ENCODE measurements around the gene ANAPC2. TPM values are rescaled to one million over a fixed set of nuclear protein-coding genes. Genes with fewer than 3 reads are reported as not detected.

ANAPC2 gene
- total and polyA plus RNA-seq, 9 donors = 8.0 to 61.5 (median 50.6) TPM

- H3K27ac ChIP-seq = no peak overlapping the region
Measured at GRCh38 chr9:137168573-137168903, 19.8 kb downstream of the ANAPC2 start.

GRCh38 chr9:137167747-137168572, 20.4 kb downstream of the ANAPC2 start:
- no peak overlapping the region for H3K27ac ChIP-seq
- H3K27me3 ChIP-seq = peaks cover 28% of the 10 kb centered on the region
- TF ChIP-seq EP300 (IDR thresholded peaks at IDR 0.05) (no peak), CTCF (IDR thresholded peaks at IDR 0.05) (no peak), POLR2A (IDR thresholded peaks at IDR 0.05) (no peak)
- peaks cover 14% of the 10 kb centered on the region for H3K4me1 ChIP-seq (ENCODE audit: insufficient read depth)
- WGBS, 3 donors = 1 to 2% (median 2%) methylated on average over 28 to 57 of the region's 57 CpGs
- intact Hi-C loops (cut with DNase I) = no loop called here
- peak overlapping the region; percentile 18 for H3K4me3 ChIP-seq
- no peaks in the 10 kb centered on the region for H3K36me3 ChIP-seq
- DNase-seq = peak in 1 of 5 donors; percentile 39
- no peaks in the 10 kb centered on the region for H3K9me3 ChIP-seq

More at GRCh38 chr9:137168573-137168903, 19.8 kb downstream of the ANAPC2 start:
- 0 to 1% (median 0%) methylated on average over 17 to 36 of the region's 36 CpGs for WGBS, 3 donors
- peaks cover 28% of the 10 kb centered on the region for H3K27me3 ChIP-seq
- no peaks in the 10 kb centered on the region for H3K36me3 ChIP-seq
- DNase-seq = no peak
- intact Hi-C loops (cut with DNase I) = no loop called here
- no peaks in the 10 kb centered on the region for H3K9me3 ChIP-seq
- TF ChIP-seq POLR2A (IDR thresholded peaks at IDR 0.05) (no peak), CTCF (IDR thresholded peaks at IDR 0.05) (no peak), EP300 (IDR thresholded peaks at IDR 0.05) (no peak)
- peak overlapping the region; percentile 18 for H3K4me3 ChIP-seq
- peaks cover 14% of the 10 kb centered on the region for H3K4me1 ChIP-seq (ENCODE audit: insufficient read depth)

GRCh38 chr9:137167277-137167746, 21.0 kb downstream of the ANAPC2 start:
- H3K9me3 ChIP-seq = no peaks in the 10 kb centered on the region
- peaks cover 28% of the 10 kb centered on the region for H3K27me3 ChIP-seq
- intact Hi-C loops (cut with DNase I) = no loop called here
- peaks cover 17% of the 10 kb centered on the region for H3K4me1 ChIP-seq (ENCODE audit: insufficient read depth)
- DNase-seq = no peak
- 8 to 20% (median 18%) methylated on average over 26 to 44 of the region's 44 CpGs for WGBS, 3 donors
- H3K4me3 ChIP-seq = no peak overlapping the region
- no peaks in the 10 kb centered on the region for H3K36me3 ChIP-seq
- TF ChIP-seq POLR2A (IDR thresholded peaks at IDR 0.05) (no peak), EP300 (IDR thresholded peaks at IDR 0.05) (no peak), CTCF (IDR thresholded peaks at IDR 0.05) (no peak)
- no peak overlapping the region for H3K27ac ChIP-seq

- no peak for DNase-seq
- peaks cover 17% of the 10 kb centered on the region for H3K4me1 ChIP-seq (ENCODE audit: insufficient read depth)
- H3K4me3 ChIP-seq = no peak overlapping the region
- intact Hi-C loops (cut with DNase I) = no loop called here
- H3K27ac ChIP-seq = no peak overlapping the region
- peaks cover 28% of the 10 kb centered on the region for H3K27me3 ChIP-seq
- H3K9me3 ChIP-seq = no peaks in the 10 kb centered on the region
- no peaks in the 10 kb centered on the region for H3K36me3 ChIP-seq
- WGBS, 3 donors = 60 to 66% (median 60%) methylated on average over 19 to 22 of the region's 22 CpGs
- TF ChIP-seq CTCF (IDR thresholded peaks at IDR 0.05) (no peak), EP300 (IDR thresholded peaks at IDR 0.05) (no peak), POLR2A (IDR thresholded peaks at IDR 0.05) (no peak)
Measured at GRCh38 chr9:137166380-137167229, 21.8 kb downstream of the ANAPC2 start.

All from ovary (tissue), 9 donors.